DMS53 treated with DMSO at 0.1 percent for 48 hours (cell line): ENCODE data around the gene SLC35E1.

Experiments used
- DNase-seq: peaks from one replicate; lab custom pipeline; 2025; ENCODE audit not compliant: unreplicated experiment; lab: John Stamatoyannopoulos, UW

SLC35E1 gene

DNA sequence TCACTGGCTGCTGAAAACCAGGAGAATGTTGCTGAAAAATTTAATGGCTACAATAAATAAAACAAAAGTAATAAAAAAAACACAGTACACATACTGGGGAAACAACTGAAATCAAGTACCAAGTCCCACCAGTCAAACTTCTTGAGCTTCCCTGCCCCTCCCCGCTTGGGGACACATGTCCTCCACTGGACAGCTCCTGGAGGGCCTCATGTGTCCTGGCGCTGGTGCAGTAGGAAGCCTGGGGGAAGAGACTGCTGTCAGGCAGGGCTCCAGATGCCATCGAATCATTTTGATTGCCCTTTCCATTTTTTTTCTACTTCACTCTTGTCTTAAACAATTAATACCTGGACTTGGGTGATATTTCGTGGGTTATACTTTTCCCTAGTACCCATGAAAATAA, 26.6 kb upstream of the SLC35E1 start:
- no peak for DNase-seq

DNA sequence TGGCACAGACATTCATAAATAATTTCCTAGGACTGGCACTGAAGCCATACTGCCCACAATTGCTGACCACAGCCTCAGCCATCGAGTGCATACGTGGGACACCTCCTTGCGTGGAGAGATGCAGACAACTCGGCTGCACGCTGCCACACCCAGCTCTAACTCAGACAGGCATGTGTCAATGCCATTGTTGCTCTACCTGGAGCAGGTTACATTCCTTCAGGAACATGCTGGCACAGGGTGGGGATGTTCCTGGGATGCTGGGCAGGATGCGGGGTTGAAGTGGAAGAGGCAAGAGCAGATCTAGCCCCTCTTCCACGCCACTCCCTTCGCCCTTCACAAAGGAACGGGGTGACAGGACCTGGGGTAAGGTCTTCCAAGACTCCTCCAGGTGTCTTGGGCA, 24.2 kb upstream of the SLC35E1 start:
- no peak for DNase-seq

DNA sequence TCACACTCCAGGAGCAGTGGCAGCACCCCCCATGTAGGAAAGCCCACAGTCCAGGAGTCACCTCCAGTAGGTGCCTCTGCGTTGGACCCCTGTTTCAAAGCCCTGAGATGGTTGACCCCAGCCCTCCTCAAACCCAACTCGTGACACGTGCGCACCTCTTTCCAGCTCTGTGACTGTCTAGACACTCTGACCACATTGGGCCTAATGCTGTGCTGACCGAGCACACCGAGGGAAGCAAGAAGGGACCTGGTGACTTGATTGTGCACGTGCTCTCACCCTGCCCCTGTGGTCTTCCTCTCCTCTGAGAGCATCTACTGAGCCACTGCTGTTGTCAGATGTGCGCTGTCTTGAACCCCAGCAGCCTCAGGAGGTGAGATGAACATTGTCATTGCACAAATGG, 22.9 kb upstream of the SLC35E1 start:
- DNase-seq, result no peak

DNA sequence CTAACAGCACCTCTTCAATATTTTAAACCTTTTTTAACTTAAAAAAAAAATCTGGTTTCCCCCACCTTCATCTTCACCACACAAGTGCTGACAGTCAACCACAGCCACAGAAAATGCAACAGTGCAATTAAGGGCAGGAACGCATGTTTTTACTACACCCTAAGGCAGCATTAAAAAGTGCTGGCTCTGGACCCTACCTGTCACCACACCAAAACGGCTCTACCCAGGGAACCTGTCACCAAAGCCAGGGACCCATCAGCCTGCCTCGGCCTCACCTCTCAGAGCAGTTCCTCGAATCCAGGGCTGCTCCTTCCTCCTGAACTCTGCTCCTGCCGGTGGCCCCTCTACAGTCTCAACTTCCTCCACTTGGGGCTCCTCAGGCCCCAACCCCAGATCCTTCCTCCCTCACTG, 22.5 kb upstream of the SLC35E1 start:
- DNase-seq, result no peak

DNA sequence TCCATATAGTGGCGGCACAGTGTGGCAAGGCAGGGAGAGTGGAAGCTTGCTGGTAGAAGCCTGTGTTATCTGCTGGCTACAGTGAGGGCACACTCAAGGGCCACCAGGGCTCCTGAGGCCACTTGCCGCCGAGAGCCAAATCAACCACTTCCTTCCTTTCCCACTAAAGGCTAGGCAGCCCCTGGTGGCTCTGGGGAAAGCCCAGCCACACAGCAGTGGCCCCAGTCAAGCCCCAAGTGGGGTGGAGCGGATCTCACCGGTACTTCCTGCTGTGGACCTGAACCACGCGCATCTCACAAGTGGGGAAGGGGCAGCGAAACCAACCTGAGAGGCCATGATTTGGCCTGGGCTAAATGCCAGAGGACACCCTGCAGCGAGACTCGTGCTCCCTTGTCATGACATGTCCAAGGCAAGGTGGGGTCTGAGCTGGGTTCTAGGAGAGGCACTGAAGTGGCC, 21.9 kb upstream of the SLC35E1 start:
- DNase-seq, result no peak

DNA sequence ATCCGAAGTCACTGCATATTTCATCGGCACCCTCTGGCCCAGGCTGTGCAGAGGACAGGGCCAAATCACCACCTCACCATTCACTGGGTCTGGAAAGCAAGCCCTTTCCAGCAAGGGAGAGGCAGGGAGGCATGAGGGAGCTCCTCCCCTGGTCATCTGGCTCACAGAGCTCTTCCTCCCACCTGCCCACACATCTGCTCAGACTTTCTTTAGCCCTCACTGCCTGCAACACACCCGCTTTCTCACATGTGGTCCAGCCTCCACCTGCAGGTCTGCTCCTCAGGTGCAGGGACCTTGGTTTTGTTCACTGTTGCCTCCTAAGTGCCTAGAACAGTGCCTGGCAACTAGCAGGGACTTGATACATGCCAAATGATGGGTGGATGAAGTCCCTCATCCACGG, 21.0 kb upstream of the SLC35E1 start:
- no peak for DNase-seq

DNA sequence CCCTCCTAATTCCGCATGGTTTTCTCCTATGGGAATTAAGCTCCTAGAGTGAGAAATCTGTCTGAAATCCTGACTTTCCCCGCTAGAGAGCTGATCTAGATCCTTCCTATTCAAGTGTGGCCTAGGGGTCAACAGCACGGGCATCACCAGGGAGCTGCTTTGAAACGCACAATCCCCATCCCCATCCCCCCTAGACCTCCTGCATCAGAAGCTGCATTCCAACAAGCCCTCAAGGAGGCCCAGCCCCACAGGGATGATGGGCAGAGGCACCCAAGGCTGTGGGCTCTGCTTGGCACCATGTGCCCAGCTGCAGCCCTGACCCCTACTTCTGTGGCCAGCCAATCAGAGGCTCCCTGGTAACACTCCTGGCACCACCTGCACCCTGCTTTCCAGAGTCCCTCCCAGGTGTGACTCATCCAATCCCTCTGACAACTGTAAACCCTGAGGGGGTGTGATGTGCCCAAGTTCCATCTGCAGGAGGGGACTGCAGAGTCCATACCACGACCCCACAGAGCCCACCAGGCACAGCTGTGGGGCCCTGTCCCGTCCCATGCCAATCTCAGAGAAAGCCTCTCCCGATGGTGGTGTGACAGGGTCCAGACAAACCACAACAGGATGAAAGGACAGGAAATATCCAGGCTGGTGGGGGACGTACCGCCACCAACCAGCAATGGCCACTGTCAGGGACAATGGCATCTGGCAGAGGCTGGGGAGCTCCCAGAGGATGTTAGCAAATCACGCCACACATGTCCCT, 19.8 kb upstream of the SLC35E1 start:
- no peak for DNase-seq

DNA sequence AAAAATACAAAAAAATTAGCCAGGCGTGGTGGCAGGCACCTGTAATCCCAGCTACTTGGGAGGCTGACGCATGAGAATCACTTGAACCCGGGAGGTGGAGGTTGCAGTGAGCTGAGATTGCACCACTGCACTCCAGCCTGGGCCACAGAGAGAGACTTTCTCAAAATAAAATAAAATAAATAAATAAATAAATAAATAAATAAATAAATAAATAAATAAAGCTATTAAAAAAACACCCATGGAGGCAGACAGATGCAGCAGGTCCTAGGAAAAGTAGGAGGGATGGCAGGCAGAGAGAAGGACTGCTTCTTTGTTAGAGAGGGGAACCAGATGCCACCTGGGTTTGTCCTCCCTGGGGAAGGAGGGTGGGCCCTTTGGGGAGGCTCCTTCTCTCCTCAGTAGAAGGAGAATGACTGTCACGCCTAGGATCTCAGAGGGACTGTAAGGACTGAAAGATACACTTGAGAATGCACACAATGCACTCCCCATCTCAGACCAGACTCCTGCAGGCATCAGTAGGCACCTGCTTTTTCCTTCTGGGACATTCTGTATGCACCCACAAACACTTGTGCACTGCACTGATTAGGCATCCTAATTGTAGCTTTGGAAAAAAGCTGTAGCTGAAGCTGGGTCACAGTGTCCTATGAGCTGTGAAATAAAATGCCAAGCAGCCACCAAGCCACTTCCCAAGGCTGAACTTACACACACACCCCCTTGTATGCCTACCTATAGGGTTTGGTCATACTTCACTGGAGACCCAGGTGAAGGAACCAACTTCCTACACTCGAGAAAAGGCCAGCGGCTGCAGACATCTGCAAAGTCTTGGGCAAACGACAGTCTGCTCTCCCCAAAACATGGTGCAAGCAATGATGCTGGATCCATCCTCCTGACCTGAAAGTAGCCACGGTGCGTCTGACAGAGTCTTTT, 18.9 kb upstream of the SLC35E1 start:
- no peak for DNase-seq

DNA sequence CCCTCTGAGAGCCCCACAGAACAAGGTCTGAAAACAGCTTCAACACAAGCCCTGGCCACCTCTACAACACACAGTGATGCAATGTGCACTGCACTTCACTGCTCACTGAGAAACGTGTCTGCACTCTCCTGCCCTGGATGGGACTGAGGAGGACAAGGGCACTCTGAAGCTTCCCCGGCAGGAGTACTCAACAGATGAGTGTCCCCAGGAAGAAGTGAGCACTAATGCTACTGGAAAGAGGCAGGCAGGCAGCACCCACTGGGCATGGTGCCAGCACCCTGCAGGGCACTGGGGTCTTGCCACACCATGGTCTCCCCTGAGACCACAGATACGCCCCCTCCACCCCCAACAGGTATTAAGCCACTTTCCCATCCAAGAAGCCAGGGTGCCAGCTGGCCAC, 17.7 kb upstream of the SLC35E1 start:
- DNase-seq, result no peak

DNA sequence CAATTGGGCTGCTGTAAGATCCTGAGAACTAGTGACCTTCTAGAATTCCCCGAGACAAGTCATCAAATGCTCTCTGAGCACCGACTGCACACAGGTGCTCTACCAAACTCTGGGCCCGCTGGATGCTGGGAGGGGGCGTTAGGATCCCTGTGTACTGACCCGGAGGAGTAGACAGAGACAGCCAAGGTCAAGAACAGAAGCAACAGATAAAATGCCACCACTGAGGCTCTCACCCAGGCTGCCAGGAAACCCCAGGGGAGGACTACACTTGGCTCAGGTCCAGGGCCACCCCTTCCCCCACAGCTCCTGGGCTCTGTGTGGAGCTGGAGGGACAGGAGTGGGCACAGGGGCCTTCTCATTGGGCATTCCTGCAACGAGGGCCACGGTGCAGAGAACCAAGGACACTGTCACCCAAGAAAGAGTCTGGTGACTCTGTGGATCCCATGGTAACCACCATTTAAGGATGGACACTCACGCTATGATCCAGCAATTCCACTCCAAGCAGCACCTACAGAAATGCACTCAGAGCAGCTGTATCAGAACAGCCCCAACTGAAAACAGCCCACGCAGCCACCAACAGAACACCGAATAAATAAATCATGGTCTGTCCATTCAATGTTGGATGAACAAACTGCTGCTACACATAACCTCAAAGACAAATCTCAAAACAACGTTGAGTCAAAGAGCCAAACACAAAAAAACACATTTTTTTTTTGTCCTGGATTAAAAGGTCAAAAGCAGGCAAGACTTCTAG, 16.8 kb upstream of the SLC35E1 start:
- no peak for DNase-seq

DNA sequence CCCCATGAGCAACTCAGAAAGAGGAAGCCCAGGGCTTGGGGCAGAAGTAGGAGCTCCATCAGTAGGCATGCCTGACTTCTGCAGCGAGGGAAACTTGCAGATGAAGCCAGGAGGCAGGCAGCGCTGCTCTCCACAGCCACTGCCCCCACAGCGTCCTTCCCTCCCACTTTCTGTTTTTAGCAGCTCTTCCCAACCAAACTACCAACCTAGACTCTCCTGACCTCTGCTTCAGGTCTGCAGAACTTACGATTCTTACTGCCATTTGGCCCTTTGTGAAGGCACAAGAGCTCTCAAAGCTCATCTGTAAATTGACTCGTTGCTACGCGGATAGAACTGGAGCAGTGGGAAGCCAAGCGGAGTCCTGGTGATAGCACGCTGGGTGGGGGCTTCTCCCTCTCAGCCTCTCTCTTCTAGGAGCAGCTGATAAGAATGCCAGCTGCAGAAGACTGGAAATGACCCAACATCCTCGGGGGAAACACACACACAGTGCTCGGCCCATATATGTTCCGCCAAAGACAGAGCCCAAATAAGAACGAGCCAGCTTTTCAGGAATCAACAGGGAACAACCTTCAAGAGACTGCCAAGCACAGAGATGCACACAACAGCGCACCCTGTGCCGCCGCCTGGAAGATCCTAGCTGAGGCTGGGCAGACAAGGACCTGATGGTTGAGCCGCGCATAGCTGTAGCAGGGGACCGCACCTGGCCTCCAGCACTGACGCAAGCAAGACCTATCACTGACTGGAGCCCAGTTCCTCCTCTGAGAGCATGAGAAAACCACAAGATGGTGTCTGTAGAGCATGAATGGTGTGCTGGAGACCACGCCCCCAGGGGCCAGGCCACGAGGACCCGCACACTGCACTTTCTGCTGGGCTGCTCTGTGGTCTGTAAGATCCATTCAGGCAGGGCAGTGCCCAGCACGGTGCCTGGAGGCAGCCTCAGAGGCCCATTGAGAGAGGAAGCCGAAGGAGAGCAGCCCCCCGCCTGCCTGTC, 15.9 kb upstream of the SLC35E1 start:
- no peak for DNase-seq

DNA sequence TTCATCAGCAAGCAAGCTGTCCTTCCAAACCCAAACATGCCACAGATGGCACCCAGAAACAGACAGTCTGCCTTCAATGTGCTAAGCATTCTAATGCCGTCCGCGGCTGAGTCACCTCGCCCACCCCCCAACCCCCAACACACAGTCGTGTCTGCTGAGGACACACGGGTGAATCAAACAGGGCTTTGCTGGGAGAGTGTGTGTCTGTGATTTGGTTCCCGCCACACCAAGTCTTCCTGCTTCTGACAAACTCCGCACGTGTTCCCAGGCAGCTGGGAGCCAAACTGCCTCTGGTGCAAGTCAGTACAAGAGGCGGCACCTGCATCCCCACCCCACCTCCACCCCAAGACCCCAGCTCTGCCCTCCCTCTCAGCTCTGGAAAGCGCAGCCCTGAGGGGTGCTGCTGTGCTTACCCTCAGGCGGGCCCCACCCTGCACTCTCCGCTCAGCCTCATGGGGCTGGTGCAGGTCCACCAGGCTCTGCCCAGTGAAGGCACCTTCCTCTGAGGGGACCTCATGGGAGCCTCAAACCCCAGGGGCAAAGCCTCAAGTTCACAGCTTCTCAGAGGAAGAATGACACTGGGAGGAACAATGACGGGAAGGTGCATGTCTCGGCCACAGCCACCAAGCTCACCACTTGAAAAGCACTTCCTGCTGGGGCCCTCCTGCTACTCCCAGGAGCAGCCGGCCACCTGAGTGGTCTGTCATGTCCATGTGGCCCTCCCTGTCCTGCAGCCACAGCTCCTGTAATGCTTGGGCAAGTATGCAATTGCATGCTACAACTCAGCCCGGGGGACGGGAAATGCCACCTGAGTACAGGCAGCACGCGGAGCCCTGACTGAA, 15.0 kb upstream of the SLC35E1 start:
- DNase-seq, result no peak

DNA sequence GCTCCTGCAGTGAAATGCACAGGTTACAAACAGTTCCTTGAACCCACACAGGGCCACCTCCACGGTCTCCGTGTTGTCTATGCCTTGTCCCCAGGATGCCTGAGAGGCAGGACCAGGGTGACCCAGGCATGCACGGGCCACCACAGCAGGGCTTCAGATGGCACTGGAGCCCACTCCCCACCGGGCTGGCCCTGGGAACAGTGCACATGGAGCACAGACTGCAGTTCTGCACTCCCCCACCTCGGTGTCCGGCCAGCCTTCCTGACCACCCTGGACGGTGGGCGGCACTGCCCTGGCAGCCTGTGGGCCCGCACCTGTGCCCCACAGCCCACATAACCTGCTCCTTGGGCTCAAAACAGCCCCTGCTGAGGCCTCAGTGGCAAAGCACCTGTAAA, 14.3 kb upstream of the SLC35E1 start:
- DNase-seq, result no peak

DNA sequence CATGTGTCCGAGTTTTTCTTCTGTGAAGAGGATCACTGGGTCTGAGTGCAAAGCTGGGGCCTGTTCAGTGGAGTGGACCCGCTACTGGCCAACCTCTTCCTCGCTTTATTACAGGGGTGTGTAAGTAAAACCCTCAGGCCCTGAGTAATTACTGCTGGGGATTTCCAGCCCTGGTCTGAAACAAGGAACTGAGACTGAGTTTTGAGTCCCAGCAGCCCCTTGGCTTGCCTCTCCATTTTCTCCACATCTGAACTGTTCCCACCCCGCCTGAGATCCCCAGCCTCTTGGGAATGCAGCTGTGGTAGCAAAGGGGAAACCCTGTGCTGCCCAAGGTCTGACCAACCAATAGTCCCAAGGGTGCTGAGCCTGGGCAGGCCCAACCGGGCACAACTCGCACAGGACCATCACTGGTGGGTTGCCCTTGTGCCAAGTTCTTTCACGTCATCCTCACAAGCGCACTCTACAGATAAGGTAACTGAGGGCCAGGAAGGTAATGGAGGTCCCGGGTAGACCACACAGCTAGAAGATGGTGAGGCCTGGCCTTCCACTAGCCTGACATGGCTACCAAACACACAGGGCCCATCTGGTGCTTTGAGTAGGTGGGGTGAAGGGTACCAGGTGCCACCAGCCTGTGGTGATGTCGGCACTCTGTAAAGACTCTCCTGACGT, 13.7 kb upstream of the SLC35E1 start:
- no peak for DNase-seq

DNA sequence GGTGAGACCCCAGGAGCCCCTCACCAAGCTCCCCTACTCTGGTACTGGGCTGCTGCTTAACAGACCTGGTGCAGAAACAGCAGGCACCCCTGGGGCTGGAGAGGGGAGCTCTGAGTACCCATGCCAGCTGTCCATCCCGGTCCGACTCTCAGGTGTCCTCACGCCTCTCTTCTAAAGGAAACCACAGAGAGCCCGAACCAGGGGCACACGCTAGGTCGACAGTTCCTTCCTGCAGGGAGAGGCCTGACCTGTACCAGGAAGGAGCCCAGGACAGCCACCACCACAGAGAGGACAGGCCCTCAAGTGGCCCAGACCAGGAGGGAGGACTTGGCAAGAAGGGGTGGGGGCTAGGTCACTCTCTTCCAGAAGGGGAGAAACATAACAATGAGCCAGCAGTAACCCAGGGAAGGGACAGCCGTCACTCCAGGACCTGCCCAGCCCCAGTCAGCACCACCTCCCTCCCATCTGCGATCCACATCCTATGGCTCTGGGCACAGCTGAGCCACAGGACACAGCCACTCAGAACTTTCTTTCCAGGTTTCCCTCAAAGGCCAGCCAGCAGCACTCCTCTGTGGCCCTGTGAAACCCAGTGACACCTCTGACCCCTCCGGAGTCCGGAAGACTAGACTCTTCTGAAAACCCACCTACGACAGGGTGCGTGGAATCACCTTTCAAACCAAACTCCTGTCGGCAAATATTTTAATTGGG, 13.0 kb upstream of the SLC35E1 start:
- no peak for DNase-seq

DNA sequence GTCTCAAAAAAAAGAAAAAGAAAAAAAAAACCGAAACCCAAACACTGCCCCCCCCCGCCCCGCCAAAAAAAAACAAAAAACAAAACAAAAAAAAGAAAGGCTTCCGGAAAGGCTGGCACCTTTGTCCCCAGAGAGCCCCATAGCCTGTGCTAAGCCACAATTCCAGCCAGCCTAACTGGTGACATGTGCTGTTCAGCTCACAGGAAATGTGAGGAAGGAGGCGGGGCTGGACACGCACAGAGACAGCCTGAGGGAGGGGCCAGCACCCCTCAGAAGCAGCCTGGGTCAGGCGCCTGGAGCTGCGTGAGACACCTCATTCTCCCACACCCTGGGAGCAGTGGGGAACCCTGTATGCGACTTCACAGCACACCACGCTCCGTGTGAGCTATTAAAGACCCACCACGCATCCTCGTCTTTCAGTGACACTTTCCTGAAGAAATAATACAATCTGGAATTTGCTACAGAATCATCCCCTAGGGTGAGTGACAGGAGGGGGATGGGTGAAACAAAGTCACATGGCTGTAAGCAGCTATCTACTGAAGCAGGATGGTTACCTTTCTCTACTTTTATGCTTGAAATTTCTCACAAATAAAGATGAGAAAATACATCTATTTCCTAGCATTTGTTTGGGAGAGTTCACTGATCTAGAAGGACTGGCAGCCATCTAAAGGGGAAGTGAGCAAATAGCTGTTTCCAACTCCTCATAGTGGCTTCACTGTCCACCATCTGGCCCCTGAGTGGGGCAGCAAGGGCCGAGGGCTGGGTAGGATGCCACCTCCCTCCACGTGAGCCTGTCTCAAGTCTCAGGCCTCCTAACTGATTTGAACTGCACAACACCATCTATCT, 12.3 kb upstream of the SLC35E1 start:
- DNase-seq, result peak; percentile 51

DNA sequence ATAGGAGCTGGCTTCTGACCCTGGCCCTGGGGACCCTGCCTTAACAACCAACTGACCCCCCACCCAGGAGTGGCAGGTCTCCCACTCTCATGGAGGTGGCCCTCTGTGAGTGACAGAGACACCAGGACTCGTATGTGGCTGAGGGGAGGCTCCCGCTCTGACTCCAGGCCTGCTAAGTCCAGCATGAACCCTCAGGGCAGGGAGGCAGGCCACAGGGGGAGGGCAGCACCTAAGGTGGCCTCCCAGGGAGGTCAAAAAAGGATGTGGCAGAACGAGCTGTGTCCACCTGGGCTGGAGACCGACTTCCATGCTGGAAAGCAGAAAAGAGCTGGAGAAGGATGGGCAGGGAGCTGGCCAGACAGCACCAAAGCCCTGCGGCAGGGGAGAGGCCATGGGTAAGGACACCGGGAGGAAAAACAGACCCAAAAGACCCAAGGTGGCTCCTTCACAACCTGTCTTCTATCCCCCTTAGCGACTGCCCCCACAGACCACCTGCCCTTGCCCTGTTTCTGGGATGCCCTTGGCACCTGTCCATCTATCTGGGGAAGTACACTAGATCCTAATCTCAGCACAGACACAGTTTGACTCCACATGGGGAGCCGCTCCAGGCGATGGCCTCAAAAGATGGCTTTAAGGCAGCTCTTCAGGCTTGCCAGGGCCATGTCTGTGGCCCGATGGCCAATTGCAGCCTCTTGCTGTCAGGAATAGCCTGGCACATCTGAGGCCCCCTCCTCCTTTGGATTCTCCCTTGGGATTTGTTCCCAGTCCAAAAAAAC, 10.5 kb upstream of the SLC35E1 start:
- no peak for DNase-seq
